HL-60 (cell line): ENCODE measurements around the gene PLCD1.

Experiments
- DNase-seq, 2 experiments: peaks; one replicate each; pipeline ENCODE4 v3.0.0-alpha.2; 2010 to 2020; ENCODE audit warnings: low read depth in 1 of 2, low spot score in 1 of 2
- H3K27ac ChIP-seq: fragments of 250-450 bp; sonication (Bioruptor Pico); replicated peaks from 2 replicates; pipeline ENCODE4 v1.5.1; 2020; ENCODE audit warnings: mild to moderate bottlenecking, moderate library complexity
- H3K27me3 ChIP-seq: fragments of 250-450 bp; sonication (Bioruptor Pico); 2 replicates; pipeline ENCODE4 v1.5.1; 2021; ENCODE audit warnings: mild to moderate bottlenecking, moderate library complexity; ENCODE audit not compliant: insufficient read depth, poor library complexity, severe bottlenecking
- H3K4me3 ChIP-seq: replicated peaks from 2 replicates; pipeline ENCODE4 v1.5.1; 2011; ENCODE audit warnings: mild to moderate bottlenecking, control low read depth, low read length; ENCODE audit not compliant: insufficient read depth
- CTCF ChIP-seq: IDR thresholded peaks from one replicate; pipeline ENCODE4 v1.5.1; 2011; ENCODE audit warnings: low read length, control low read depth, inconsistent platforms; ENCODE audit not compliant: insufficient read depth
- GABPA ChIP-seq: IDR thresholded peaks from 2 replicates; pipeline ENCODE4 v1.6.1; 2012; ENCODE audit warnings: low read depth
- POLR2AphosphoS5 ChIP-seq: IDR thresholded peaks from 2 replicates; pipeline ENCODE4 v1.6.1; 2012; ENCODE audit warnings: low read depth
- REST ChIP-seq: IDR thresholded peaks from 2 replicates; pipeline ENCODE4 v1.6.1; 2012; ENCODE audit warnings: low read depth; ENCODE audit not compliant: insufficient replicate concordance
- SPI1 ChIP-seq: IDR thresholded peaks from 2 replicates; pipeline ENCODE4 v1.6.1; 2012; ENCODE audit warnings: low read depth, mild to moderate bottlenecking, borderline replicate concordance

The PLCD1 gene

GRCh38 chr3:38062809-38063208 lies 33.4 kb upstream of the PLCD1 start:
- Histone ChIP-seq H3K27ac (no peak overlapping the region), H3K27me3 (no peaks in the 10 kb centered on the region), H3K4me3 (no peak overlapping the region)
- no peak for TF ChIP-seq SPI1
- TF ChIP-seq REST, result no peak
- TF ChIP-seq CTCF, result no peak
- TF ChIP-seq GABPA, result no peak
- no peak for TF ChIP-seq POLR2AphosphoS5
- no peak for DNase-seq

- no peaks in the 10 kb centered on the region for H3K27me3 ChIP-seq
- DNase-seq, result no peak
- no peak overlapping the region for H3K4me3 ChIP-seq
- no peak for TF ChIP-seq CTCF
- TF ChIP-seq SPI1, result no peak
- no peak for TF ChIP-seq GABPA
- TF ChIP-seq REST, result no peak
- TF ChIP-seq POLR2AphosphoS5, result no peak
- H3K27ac ChIP-seq, result no peak overlapping the region
Observed at GRCh38 chr3:38059591-38059990, 30.1 kb upstream of the PLCD1 start.

- no peak overlapping the region for H3K4me3 ChIP-seq
- H3K27ac ChIP-seq, result no peak overlapping the region
- TF ChIP-seq REST, result no peak
- DNase-seq, result no peak
- no peaks in the 10 kb centered on the region for H3K27me3 ChIP-seq
Observed at GRCh38 chr3:38059148-38059547, 29.7 kb upstream of the PLCD1 start.

- no peak for DNase-seq
- no peaks in the 10 kb centered on the region for H3K27me3 ChIP-seq
- TF ChIP-seq REST, result no peak
- TF ChIP-seq POLR2AphosphoS5, result no peak
- TF ChIP-seq GABPA, result no peak
- no peak for TF ChIP-seq SPI1
- no peak for TF ChIP-seq CTCF
- no peak overlapping the region for H3K4me3 ChIP-seq
- H3K27ac ChIP-seq, result no peak overlapping the region
Observed at GRCh38 chr3:38054499-38055001, 25.1 kb upstream of the PLCD1 start.
